Astrocyte of the cerebellum (primary cell): Measurements from ENCODE around the gene ZNF641.

Source experiments
- DNase-seq: peaks from one replicate; pipeline ENCODE4 v3.0.0-alpha.2; 2011; ENCODE audit warnings: low read depth
- H3K4me3 ChIP-seq: 2 replicates; pipeline ENCODE4 v1.5.1; 2011; ENCODE audit warnings: mild to moderate bottlenecking, low read depth, low read length, moderate library complexity
- in situ Hi-C: cut with HindIII; loops from 2 replicates; pipeline ENCODE4 v1.10.0; 2017; ENCODE audit warnings: low sequenced_read_pairs
- TF ChIP-seq, protein P1 (sequence below): IDR thresholded peaks from 2 replicates; pipeline ENCODE4 v1.5.1; 2012; ENCODE audit warnings: low read length, low read depth, moderate library complexity, mild to moderate bottlenecking; ENCODE audit errors: missing control alignments

The ZNF641 gene

DNA sequence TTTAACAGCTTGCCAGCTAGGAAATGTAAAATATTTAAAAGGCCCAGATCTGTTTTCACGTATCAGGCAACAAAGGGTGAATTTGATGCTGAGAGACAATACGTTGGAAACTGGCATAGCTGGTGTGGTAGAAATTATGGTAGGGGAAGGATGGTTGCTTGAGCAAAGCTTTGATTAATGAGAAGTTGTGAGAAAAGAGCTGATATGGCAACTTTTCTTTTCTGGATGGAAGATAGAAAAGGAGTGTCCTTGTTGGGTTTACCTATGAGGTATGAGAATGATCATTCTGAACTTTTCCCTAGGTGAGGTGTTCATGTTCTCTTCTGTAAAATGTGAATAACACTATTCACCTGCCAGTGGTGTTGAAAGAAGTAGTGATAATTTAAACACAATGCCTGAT lies 34.2 kb downstream of the ZNF641 start:
- TF ChIP-seq, protein P1, sequence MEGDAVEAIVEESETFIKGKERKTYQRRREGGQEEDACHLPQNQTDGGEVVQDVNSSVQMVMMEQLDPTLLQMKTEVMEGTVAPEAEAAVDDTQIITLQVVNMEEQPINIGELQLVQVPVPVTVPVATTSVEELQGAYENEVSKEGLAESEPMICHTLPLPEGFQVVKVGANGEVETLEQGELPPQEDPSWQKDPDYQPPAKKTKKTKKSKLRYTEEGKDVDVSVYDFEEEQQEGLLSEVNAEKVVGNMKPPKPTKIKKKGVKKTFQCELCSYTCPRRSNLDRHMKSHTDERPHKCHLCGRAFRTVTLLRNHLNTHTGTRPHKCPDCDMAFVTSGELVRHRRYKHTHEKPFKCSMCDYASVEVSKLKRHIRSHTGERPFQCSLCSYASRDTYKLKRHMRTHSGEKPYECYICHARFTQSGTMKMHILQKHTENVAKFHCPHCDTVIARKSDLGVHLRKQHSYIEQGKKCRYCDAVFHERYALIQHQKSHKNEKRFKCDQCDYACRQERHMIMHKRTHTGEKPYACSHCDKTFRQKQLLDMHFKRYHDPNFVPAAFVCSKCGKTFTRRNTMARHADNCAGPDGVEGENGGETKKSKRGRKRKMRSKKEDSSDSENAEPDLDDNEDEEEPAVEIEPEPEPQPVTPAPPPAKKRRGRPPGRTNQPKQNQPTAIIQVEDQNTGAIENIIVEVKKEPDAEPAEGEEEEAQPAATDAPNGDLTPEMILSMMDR = no peak
- in situ Hi-C loops = no loop called here
- no peak overlapping the region for H3K4me3 ChIP-seq
- no peak for DNase-seq

DNA sequence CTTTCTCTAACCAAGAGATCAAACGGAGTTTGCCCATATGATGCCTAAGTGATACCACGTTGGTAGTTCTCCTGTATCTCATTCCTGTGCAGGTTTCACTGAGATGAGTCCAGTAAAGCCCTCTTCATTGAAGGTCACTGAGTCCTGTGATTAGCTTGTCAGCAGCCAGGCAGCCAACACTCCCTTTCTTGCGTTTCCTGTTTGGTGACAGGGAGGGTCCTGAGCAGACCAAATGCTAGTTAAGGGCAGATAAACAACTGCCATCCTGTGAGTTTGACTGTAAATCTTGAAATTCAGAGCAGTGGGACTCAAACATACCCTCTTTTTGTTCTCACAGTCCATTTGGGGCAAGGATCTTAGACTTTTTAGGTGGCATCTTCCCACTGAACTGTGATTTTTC lies 39.4 kb downstream of the ZNF641 start:
- in situ Hi-C loops = no loop called here
- TF ChIP-seq, protein P1 = no peak
- H3K4me3 ChIP-seq = no peak overlapping the region
- no peak for DNase-seq

DNA sequence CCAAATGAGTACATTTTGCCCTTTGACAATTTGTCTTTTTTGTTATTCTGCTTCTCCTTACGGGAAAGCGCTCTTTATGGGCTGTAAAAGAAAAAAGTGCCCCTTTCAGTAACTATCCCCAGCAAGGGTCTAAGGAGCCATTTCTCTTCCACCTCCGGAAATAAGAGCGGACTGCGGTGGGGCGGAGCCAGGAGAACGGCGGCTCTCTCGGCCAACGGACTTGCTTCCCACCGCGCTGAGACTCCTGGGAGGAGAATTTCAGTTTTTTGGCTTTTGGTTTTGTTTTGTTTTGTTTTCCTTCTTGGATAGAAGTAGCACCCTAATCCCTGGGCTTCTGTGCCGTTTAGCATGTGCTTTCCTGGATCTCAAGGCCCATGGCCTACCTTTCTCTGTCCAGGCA lies 43.5 kb downstream of the ZNF641 start:
- H3K4me3 ChIP-seq = no peak overlapping the region
- no peak for DNase-seq
- in situ Hi-C loops = no loop called here
- TF ChIP-seq, protein P1 = no peak

DNA sequence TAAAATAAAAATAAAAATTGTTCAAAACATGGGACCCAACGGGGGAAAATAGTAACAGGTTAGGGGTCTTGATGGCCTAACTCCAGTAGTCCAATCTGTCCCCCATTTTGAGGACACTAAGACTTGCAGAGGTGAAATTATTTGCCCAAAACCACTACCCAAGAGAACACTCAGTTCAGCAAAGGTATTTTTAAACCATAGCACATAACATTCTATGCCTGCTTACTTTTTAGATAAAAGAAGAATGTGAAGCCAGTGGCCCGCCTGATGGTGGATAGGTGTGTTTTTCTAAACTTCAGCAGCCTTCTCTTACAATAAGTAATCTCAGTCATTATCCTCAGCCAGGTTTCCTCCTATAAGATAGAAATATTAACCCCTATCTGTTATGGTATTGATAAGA lies 45.5 kb downstream of the ZNF641 start:
- DNase-seq = no peak
- TF ChIP-seq, protein P1 = no peak
- H3K4me3 ChIP-seq = no peak overlapping the region

DNA sequence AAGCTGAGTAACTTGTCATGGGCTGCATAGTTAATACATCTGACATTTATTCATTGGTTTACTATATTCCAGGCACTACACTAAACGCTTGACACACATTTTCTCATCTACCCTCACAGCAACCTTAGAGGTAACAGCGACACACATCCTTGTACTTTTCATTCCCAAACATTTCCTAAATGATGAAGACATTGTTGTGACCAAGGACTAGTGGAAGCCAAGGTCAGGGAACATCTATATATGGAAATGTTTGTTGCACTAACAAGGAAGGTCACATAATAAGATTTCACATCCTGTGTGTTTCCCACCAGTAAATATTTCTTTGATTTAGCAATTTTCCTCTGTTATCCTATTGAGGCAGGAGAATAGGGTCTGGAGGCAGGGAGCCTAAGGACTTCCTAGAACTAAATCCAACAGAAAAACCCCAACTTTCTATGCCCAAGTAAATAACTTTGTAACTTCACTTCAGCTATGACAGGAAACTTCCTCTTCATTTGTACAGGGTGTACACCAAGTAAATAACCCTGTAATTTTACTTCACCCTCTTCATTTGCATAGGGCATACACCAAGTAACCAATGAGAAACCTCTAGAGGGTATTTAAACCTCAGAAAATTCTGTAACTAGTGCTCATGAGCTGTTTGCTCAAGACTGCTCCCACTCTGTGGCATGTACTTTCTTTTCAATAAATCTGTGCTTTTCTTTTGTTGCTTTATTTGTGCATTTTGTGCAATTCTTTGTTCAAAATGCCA lies 48.4 kb downstream of the ZNF641 start:
- no peak overlapping the region for H3K4me3 ChIP-seq
- TF ChIP-seq, protein P1 = no peak
- in situ Hi-C loops = no loop called here
- no peak for DNase-seq

More for the DNA sequence above, 45.5 kb downstream of the ZNF641 start:
- in situ Hi-C loops = no loop called here

DNA sequence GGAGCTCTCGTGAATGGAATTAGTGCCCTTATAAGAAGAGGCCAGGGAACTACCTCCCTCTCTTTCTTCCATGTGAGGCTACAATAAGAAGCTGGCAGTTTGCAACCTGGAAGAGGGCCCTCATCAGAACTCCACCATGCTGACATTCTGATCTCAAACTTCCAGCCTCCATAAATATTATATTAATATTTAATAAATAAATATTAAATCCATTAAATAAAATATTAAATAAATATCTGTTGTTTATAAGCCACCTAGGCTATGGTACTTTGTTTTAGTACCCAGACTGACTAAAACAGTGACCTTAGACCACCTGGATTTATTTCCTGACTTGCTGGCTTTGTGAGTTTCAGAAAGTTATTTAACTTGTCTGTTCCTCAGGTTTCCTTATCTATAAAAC lies 49.9 kb downstream of the ZNF641 start:
- DNase-seq = no peak
- TF ChIP-seq, protein P1 = no peak
- in situ Hi-C loops = no loop called here
- no peak overlapping the region for H3K4me3 ChIP-seq
